ENCODE data around the gene MINDY2.

The MINDY2 gene

DNA sequence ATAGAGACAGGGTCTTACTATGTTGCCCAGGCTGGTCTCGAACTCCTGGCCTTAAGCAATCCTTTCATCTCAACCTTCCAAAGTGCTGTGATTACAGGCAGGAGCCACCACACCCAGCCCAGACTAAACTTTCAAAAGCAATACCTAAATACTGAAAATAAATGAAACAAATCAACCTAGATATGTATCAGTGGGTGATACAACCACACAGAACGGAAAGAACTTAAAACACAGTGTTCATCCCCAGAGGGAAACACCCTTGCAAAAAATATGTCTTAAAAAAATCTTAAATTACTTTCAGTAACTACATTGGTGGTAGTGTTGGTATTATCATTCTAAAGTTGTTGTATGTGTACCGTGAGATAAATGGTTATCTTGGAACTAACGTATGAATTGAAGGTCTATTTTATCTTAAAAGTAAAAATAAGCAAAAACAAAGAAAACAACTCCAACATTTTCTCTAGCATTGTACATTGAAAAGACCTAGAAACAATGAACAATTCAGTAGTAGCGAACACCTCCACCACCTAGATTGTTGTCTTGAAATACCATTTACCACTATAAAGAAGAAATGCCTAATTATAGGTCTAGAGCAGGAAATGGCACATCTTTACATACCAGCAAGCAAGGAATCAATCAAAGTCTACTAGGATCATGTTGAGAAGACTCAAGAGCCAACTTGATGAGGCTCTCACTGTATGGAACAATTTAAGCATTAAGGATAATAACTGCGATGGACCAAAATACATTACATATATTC, 137.6 kb downstream of the MINDY2 start:
- no peak for TF ChIP-seq CTCF (IDR thresholded peaks at IDR 0.05; ENCODE audit: control insufficient read depth, extremely low read depth, insufficient read depth)

DNA sequence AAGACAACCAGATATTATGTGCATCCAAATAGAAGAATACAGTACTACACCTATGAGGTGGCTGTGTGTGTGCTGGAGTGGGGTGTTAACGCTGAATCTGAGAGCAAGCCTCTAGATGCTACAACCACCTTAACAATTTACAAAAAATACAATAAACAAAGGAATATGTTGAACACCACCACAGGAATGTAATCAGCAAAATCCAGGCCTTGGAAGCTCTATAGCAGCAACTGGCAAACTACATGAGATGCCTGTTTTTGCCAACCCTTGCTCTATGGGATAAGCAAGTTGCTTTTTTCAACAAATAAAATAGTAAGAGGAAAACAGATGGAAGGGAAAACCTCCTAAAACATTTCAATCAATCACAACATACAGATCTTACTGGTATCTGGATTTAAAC, 138.5 kb downstream of the MINDY2 start:
- no peak for DNase-seq (ENCODE audit: low read depth)
- TF ChIP-seq CTCF (IDR thresholded peaks at IDR 0.05; ENCODE audit: control insufficient read depth, extremely low read depth, insufficient read depth) = no peak
- H3K4me3 ChIP-seq (ENCODE audit: low read depth, low read length) = no peak overlapping the region

More for the DNA sequence above, 137.6 kb downstream of the MINDY2 start:
- DNase-seq (ENCODE audit: low read depth) = no peak
- H3K4me3 ChIP-seq (ENCODE audit: low read depth, low read length) = no peak overlapping the region

GRCh38 chr15:58910456-58910855, 139.4 kb downstream of the MINDY2 start:
- H3K4me3 ChIP-seq (ENCODE audit: low read depth, low read length) = no peak overlapping the region
- no peak for DNase-seq (ENCODE audit: low read depth)
- TF ChIP-seq CTCF (IDR thresholded peaks at IDR 0.05; ENCODE audit: control insufficient read depth, extremely low read depth, insufficient read depth) = no peak

All from LNCaP clone FGC (cell line).